IMR-90 (cell line): ENCODE data around the gene ATXN1. TPM values are rescaled to one million over a fixed set of nuclear protein-coding genes. Genes with fewer than 3 reads are reported as not detected.

ENCODE experiments used
- ATAC-seq: fragments of 200-7000 bp; cut with Tn5 transposase; 2 replicates; pipeline ENCODE4 v1.9.1; 2020; ENCODE audit warnings: low read depth, mild to moderate bottlenecking, moderate library complexity
- BruUV-seq: library from RNA; stranded (reverse); fragments of 400-500 nt; replicated peaks from 2 replicates; lab custom pipeline; 2021; lab: Mats Ljungman, UMichigan
- CTCF ChIA-PET: fragments of 300-600 bp; formaldehyde crosslinking; extraction: SDS; loops from one replicate; lab custom pipeline; 2021; ENCODE audit warnings: antibody characterized with exemption; lab: Yijun Ruan, JAX
- POLR2A ChIA-PET: fragments of 300-600 bp; sonication (Branson Sonifier 250); formaldehyde crosslinking; loops from one replicate; lab custom pipeline; 2022; ENCODE audit warnings: antibody characterized with exemption; ENCODE audit not compliant: unreplicated experiment; lab: Charles Lee
- DNase-seq: peaks from one replicate; pipeline ENCODE4 v3.0.0; 2013
- H2AFZ ChIP-seq: replicated peaks from 2 replicates; pipeline ENCODE3; 2013; ENCODE audit warnings: low read length, mild to moderate bottlenecking; ENCODE audit not compliant: poor library complexity
- H2AK5ac ChIP-seq: 2 replicates; pipeline ENCODE4 v1.6.1; 2013; ENCODE audit warnings: low read depth, low read length, inconsistent platforms
- H2AK9ac ChIP-seq: replicated peaks from 2 replicates; pipeline ENCODE3; 2013; ENCODE audit warnings: mild to moderate bottlenecking, low read depth, low read length, moderate library complexity; ENCODE audit not compliant: poor library complexity
- H2BK120ac ChIP-seq: 2 replicates; pipeline ENCODE4 v1.6.1; 2013; ENCODE audit warnings: low read depth, low read length, inconsistent platforms
- H2BK15ac ChIP-seq: 3 replicates; pipeline ENCODE4 v1.6.1; 2013; ENCODE audit warnings: low read depth, low read length, inconsistent platforms
- H2BK20ac ChIP-seq: 2 replicates; pipeline ENCODE4 v1.6.1; 2013; ENCODE audit warnings: low read depth, mild to moderate bottlenecking, inconsistent platforms, low read length, moderate library complexity
- H2BK5ac ChIP-seq: 2 replicates; pipeline ENCODE4 v1.6.1; 2013; ENCODE audit warnings: mild to moderate bottlenecking, low read depth, low read length, inconsistent platforms; ENCODE audit not compliant: poor library complexity, severe bottlenecking
- H3K14ac ChIP-seq: replicated peaks from 2 replicates; pipeline ENCODE4 v1.6.1; 2013; ENCODE audit warnings: low read depth, low read length, inconsistent platforms
- H3K18ac ChIP-seq: 2 replicates; pipeline ENCODE4 v1.6.1; 2013; ENCODE audit warnings: low read depth, low read length, control low read depth
- H3K23ac ChIP-seq: 2 replicates; pipeline ENCODE4 v1.6.1; 2013; ENCODE audit warnings: low read depth, low read length, inconsistent platforms
- H3K27ac ChIP-seq: 2 replicates; pipeline ENCODE4 v1.5.1; 2013; ENCODE audit warnings: mild to moderate bottlenecking, control low read depth, low read length; ENCODE audit not compliant: insufficient read depth
- H3K27me3 ChIP-seq: 2 replicates; pipeline ENCODE4 v1.6.1; 2013; ENCODE audit warnings: low read length; ENCODE audit not compliant: control insufficient read depth, insufficient read depth
- H3K36me3 ChIP-seq: 2 replicates; pipeline ENCODE4 v1.6.1; 2013; ENCODE audit warnings: low read length, mixed read lengths; ENCODE audit not compliant: control insufficient read depth, insufficient read depth
- H3K4ac ChIP-seq: 2 replicates; pipeline ENCODE4 v1.6.1; 2013; ENCODE audit warnings: low read depth, low read length, inconsistent platforms
- H3K4me1 ChIP-seq: 2 replicates; pipeline ENCODE4 v1.6.1; 2013; ENCODE audit warnings: low read length, mixed read lengths; ENCODE audit not compliant: control insufficient read depth, insufficient read depth
- H3K4me2 ChIP-seq: 2 replicates; pipeline ENCODE4 v1.6.1; 2013; ENCODE audit warnings: low read depth, mild to moderate bottlenecking, control low read depth, low read length, moderate library complexity
- H3K4me3 ChIP-seq: 2 replicates; pipeline ENCODE4 v1.5.1; 2013; ENCODE audit warnings: low read depth, mild to moderate bottlenecking, control low read depth, low read length, moderate library complexity; ENCODE audit not compliant: insufficient read depth
- H3K56ac ChIP-seq: 2 replicates; pipeline ENCODE4 v1.6.1; 2013; ENCODE audit warnings: low read length, inconsistent platforms; ENCODE audit not compliant: insufficient read depth; ENCODE audit errors: extremely low read depth
- H3K79me1 ChIP-seq, 2 experiments: 2 replicates each; pipeline ENCODE4 v1.6.1; 2013; ENCODE audit warnings: low read length in 2 of 2, inconsistent platforms in 1 of 2, low read depth in 1 of 2
- H3K9ac ChIP-seq: 2 replicates; pipeline ENCODE4 v1.6.1; 2013; ENCODE audit warnings: low read depth, low read length, control low read depth
- H3K9me1 ChIP-seq: 2 replicates; pipeline ENCODE4 v1.6.1; 2013; ENCODE audit warnings: low read length, inconsistent platforms; ENCODE audit not compliant: insufficient read depth
- H3K9me3 ChIP-seq: 2 replicates; pipeline ENCODE4 v1.6.1; 2013; ENCODE audit warnings: low read length; ENCODE audit not compliant: control insufficient read depth, insufficient read depth
- H4K20me1 ChIP-seq: 2 replicates; pipeline ENCODE4 v1.6.1; 2013; ENCODE audit warnings: low read length, inconsistent platforms; ENCODE audit not compliant: insufficient read depth
- H4K5ac ChIP-seq: 2 replicates; pipeline ENCODE4 v1.6.1; 2013; ENCODE audit warnings: mild to moderate bottlenecking, low read depth, low read length, control low read depth
- H4K8ac ChIP-seq, 2 experiments: 2 replicates each; pipeline ENCODE4 v1.6.1; 2013; ENCODE audit warnings: low read depth in 2 of 2, low read length in 2 of 2, control low read depth in 1 of 2, inconsistent platforms in 1 of 2
- H4K91ac ChIP-seq: 2 replicates; pipeline ENCODE4 v1.6.1; 2013; ENCODE audit warnings: low read depth, low read length, inconsistent platforms; ENCODE audit not compliant: insufficient read depth
- BHLHE40 ChIP-seq: fragments of 150-350 bp; IDR thresholded peaks from 2 replicates; pipeline ENCODE4 v1.6.1; 2016; ENCODE audit warnings: mild to moderate bottlenecking, low read depth, low read length
- CHD1 ChIP-seq: IDR thresholded peaks from 2 replicates; pipeline ENCODE4 v1.6.1; 2012; ENCODE audit warnings: low read depth, low read length, improper control_type of control experiment
- ELK1 ChIP-seq: fragments of 150-350 bp; IDR thresholded peaks from 2 replicates; pipeline ENCODE4 v1.6.1; 2016; ENCODE audit warnings: low read depth, mild to moderate bottlenecking, low read length, moderate library complexity, borderline replicate concordance
- FOS ChIP-seq: fragments of 150-350 bp; IDR thresholded peaks from 2 replicates; pipeline ENCODE4 v1.6.1; 2016; ENCODE audit warnings: low read depth, low read length
- MAFK ChIP-seq: IDR thresholded peaks from 2 replicates; pipeline ENCODE4 v1.6.1; 2012; ENCODE audit warnings: low read depth, low read length, improper control_type of control experiment
- MAZ ChIP-seq: IDR thresholded peaks from 2 replicates; pipeline ENCODE4 v1.6.1; 2012; ENCODE audit warnings: low read depth, mild to moderate bottlenecking, low read length, improper control_type of control experiment, moderate library complexity, borderline replicate concordance
- MXI1 ChIP-seq: IDR thresholded peaks from 2 replicates; pipeline ENCODE4 v1.6.1; 2012; ENCODE audit warnings: low read depth, mild to moderate bottlenecking, low read length, moderate library complexity, borderline replicate concordance
- NFE2L2 ChIP-seq: fragments of 150-350 bp; IDR thresholded peaks from 2 replicates; pipeline ENCODE4 v1.6.1; 2016; ENCODE audit warnings: low read depth, mild to moderate bottlenecking, low read length
- POLR2A ChIP-seq: IDR thresholded peaks from 2 replicates; pipeline ENCODE4 v1.6.1; 2012; ENCODE audit warnings: mild to moderate bottlenecking, low read depth, low read length
- RCOR1 ChIP-seq: IDR thresholded peaks from 2 replicates; pipeline ENCODE4 v1.6.1; 2012; ENCODE audit warnings: mild to moderate bottlenecking, low read length, improper control_type of control experiment; ENCODE audit not compliant: insufficient replicate concordance
- RFX5 ChIP-seq: IDR thresholded peaks from 2 replicates; pipeline ENCODE4 v1.8.0; 2012; ENCODE audit warnings: low read depth, mild to moderate bottlenecking, low read length, moderate library complexity
- USF2 ChIP-seq: fragments of 150-350 bp; IDR thresholded peaks from 2 replicates; pipeline ENCODE4 v1.6.1; 2017; ENCODE audit warnings: mild to moderate bottlenecking, antibody characterized with exemption, low read length, low read depth
- WGBS, 2 experiments: methylation state at CpG; one replicate each; pipeline versions ENCODE4 v1.1.5 to v1.1.7; 2013; ENCODE audit warnings: missing lambda C conversion rate in 2 of 2; ENCODE audit not compliant: insufficient read length in 1 of 2; ENCODE audit errors: extremely low coverage in 2 of 2; 5-methylcytosine and 5-hydroxymethylcytosine counted together
- dilution Hi-C: fragments of 300-500 bp; cut with HindIII; formaldehyde crosslinking; loops from one replicate; pipeline ENCODE4 v1.14.3; 2018; ENCODE audit warnings: low sequenced_read_pairs; ENCODE audit not compliant: unreplicated experiment
- in situ Hi-C: fragments of 300-500 bp; cut with MboI; formaldehyde crosslinking; loops from 3 replicates; pipeline ENCODE4 v1.14.3; 2019; ENCODE audit warnings: low sequenced_read_pairs, inconsistent platforms, mixed read lengths
- intact Hi-C: fragments of 100-400 bp; cut with micrococcal nuclease; formaldehyde crosslinking; loops from 2 replicates; pipeline ENCODE4 v1.10.0; 2022
- polyA plus RNA-seq, 3 experiments: library from polyadenylated mRNA; depleted of rRNA; stranded (reverse); fragments of >200 nt; gene quantifications; 2 replicates each; pipeline ENCODE4 v1.2.3, GENCODE V29; 2012; ENCODE audit warnings: low replicate concordance in 1 of 3
- total RNA-seq: library from RNA; depleted of rRNA; stranded (reverse); fragments of >200 nt; gene quantifications from 2 replicates; pipeline ENCODE4 v1.2.3, GENCODE V29; 2012

The ATXN1 gene
- total and polyA plus RNA-seq, 2 of the 4 experiments (the other 2 are of a cell fraction) = 7.3 to 11.1 TPM

- dilution Hi-C loops = no loop called here
- H3K18ac ChIP-seq = no peak overlapping the region
- DNase-seq = peak; percentile 15
- no peak for TF ChIP-seq MAZ
- no peak for TF ChIP-seq CHD1
- TF ChIP-seq MAFK = no peak
- TF ChIP-seq BHLHE40 = no peak
- TF ChIP-seq RFX5 = no peak
- TF ChIP-seq NFE2L2 = no peak
- TF ChIP-seq MXI1 = no peak
- no peak for TF ChIP-seq USF2
- TF ChIP-seq ELK1 = no peak
- TF ChIP-seq POLR2A = no peak
- no peak for TF ChIP-seq FOS
- TF ChIP-seq RCOR1 = no peak
- H3K14ac ChIP-seq = no peak overlapping the region
- no peak overlapping the region for H2BK20ac ChIP-seq
- H3K27me3 ChIP-seq = no peaks in the 10 kb centered on the region
- H3K9me1 ChIP-seq = peaks cover 11% of the 10 kb centered on the region
- H3K4ac ChIP-seq = no peak overlapping the region
- in situ Hi-C loops = no loop called here
- BruUV-seq = no TSS peak
- H4K91ac ChIP-seq = no peak overlapping the region
- no peak overlapping the region for H2BK5ac ChIP-seq
- H4K8ac ChIP-seq = no peak overlapping the region
- peaks cover 1% of the 10 kb centered on the region; the same call in 1 of the 2 replicates for H3K36me3 ChIP-seq
- H2AFZ ChIP-seq = no peak overlapping the region
- H2BK15ac ChIP-seq = no peak overlapping the region
- H2AK9ac ChIP-seq = no peak overlapping the region
- no peaks in the 10 kb centered on the region for H4K20me1 ChIP-seq
- no CpG with 5 or more reads among the region's 4 CpGs for WGBS, 2 experiments
- POLR2A ChIA-PET = no interaction called here
- peaks cover 2% of the 10 kb centered on the region for H3K4me1 ChIP-seq
- CTCF ChIA-PET = no interaction called here
- H3K9me3 ChIP-seq = no peaks in the 10 kb centered on the region
- no peak overlapping the region for H4K5ac ChIP-seq
- H3K4me3 ChIP-seq = no peak overlapping the region
- ATAC-seq = no peak
- H3K23ac ChIP-seq = no peak overlapping the region
- H3K79me1 ChIP-seq = peaks cover 13 to 14% of the 10 kb centered on the region in 2 experiments
- intact Hi-C loops = no loop called here
- no peak overlapping the region for H3K56ac ChIP-seq
- H3K4me2 ChIP-seq = no peak overlapping the region
- no peak overlapping the region for H2BK120ac ChIP-seq
- H3K27ac ChIP-seq = no peak overlapping the region
- H3K9ac ChIP-seq = no peak overlapping the region
- no peak overlapping the region for H2AK5ac ChIP-seq
Observed at GRCh38 chr6:16559071-16559470, 202.2 kb downstream of the ATXN1 start.
